ENCODE data around the gene CSNK1A1.
"Not testable (repeated sequence)": the region's sequence is repeated elsewhere in the genome, so short reads cannot be mapped to it uniquely, and the experiment has no call there.

Gene CSNK1A1

DNA sequence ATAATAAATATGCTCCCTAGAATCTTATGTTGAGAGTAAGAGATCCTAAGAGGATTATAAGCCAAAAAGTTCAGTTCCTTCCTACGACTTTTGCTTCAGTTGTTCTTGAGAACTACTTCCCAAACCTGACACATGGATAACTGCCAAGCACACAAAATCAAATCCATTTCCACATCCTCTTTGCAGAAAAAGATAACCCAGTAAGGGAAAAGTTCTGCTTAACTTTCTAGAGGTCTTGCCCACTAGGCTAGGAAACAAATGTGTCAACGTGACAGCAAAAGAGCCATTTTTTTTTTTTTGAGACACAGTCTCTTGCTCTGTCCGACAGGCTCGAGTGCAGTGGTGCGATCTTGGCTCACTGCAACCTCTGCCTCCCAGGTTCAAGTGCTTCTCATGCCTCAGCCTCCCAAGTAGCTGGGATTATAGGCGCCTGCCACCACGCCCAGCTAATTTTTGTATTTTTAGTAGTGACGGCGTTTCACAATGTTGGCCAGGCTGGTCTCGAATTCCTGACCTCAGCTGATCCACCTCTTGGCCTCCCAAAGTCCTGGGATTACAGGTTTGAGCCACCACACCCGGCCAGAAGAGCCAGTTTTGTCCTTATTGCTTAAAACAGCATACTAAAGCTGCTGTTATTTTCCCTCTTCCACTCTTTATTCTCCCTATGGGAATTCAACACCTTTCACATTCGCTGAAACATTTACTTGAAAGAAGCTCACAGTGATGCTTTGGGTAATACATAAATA, 24.2 kb downstream of the CSNK1A1 start:
- DNase-seq: no peak

DNA sequence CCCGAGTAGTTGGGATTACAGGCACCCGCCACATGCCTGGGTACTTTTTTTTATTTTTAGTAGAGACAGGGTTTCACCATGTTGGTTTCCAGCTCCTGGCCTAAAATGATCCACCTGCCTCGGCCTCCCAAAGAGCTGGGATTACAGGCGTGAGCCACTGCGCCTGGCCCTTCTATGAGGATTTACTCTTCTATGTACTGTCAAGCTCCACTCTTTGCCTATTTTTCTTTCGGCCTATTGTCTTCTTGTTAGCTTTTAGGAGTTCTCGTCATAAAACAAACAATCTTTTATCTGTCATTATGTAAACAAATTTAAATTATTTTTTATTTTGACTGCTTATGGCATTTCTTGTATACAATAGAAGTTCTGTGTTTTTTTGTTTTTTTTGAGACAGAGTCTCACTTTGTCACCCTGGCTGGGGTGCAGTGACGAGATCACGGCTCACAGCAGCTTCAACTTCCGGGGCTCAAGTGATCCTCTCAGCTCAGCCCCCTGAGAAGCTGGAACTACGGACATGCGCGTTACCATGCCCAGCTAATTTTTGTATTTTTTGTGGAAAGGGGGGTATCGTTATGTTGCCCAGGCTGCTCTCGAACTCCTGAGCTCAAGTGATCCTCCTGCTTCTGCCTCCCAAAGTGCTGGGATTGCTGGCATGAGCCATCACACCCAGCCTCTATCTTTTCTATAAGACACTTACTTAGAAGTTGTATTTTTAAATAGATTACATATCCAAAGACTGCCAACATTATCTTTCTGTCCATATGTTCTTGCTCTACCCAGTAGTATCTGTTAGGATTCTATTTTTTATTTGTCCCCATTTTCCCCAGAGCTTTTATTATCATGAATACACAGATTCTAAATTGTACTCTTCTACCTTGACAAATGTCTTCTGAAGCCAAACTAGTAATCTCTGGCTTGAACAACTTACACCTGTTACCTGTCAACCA, 29.2 kb downstream of the CSNK1A1 start:
- DNase-seq: no peak

- DNase-seq: no peak
Measured at GRCh38 chr5:149519601-149520000, 31.6 kb downstream of the CSNK1A1 start.

DNA sequence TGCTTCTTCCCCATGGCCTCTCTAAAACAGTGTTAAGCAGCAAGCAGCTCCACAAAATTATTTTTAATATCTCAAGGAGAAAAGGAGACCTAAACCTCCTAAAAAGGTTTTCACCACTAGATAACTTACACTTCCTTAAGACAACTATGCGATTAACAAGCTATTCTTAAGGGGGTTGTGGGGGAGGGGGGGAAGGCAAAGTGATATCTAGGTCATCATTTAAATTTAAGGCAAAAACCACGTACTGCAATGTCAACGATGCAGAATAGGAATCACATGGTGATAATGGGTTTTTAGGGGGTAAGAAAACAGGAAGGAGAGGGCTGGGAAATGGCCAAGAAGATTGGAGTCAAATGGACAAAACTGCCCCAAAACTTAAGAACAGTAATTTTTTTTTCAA, 32.6 kb downstream of the CSNK1A1 start:
- DNase-seq: no peak

GRCh38 chr5:149517461-149518122, 33.6 kb downstream of the CSNK1A1 start:
- no peak for DNase-seq

- no peak for DNase-seq
Measured at GRCh38 chr5:149514512-149514911, 36.7 kb downstream of the CSNK1A1 start.

DNA sequence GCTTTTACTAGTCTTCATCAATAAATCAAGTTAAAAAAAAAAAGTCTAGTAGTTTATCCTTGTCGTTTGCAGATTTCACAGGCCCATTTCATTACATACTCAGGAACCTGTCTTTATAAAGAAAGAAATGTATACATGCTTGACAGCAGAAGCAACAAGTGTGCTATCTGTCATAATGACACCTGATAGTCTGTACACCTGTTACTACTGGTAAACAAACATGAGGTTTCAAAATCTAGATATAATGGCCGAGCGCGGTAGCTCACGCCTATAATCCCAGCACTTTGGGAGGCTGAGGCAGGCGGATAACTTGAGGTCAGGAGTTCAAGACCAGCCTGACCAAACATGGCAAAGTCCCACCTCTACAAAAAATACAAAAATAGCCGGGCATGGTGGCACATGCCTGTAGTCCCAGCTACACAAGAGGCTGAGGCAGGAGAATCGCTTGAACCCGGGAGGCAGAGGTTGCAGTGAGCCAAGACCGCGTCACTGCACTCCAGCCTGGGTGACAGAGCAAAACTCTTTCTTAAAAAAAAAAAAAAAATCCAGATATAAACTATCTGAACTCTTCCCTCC, 37.8 kb downstream of the CSNK1A1 start:
- not testable (repeated sequence) for DNase-seq

DNA sequence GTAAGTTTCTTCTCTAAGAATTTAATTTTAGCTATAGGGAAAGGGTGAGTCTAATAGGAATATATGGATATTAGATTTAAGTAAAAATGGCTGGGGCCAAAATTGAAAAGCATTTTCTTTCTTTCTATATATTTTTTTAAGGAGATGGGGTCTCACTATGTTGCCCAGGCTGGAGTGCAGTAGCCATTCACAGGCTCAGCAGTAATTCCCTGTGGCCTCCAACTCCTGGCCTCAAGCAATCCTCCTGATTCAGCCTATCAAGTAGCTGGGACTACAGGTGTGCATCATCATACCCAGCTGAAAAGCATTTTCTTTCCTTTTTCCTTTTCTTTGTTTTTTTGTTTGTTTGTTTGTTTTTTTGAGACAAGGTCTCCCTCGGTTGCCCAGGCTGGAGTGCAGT, 41.1 kb downstream of the CSNK1A1 start:
- no peak for DNase-seq

DNA sequence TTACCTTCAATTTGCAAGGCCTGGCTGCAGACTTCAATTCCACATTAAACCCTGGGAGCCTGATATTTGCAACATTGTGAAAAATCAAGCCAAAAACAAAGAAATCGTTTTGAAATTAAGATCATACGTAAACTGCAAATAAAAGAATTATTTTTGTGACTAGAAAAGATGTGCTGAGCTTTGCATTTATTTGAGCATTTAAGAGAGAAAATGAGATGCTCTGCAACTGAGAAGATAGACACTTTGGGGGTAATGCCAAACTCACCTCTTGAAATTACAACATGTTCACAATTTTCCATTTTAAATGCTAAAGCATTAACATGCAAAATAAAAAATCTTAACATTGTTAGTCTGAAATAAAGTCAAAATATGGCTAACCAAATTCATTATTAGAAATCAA, 46.6 kb downstream of the CSNK1A1 start:
- DNase-seq: no peak

GRCh38 chr5:149503006-149503405, 48.2 kb downstream of the CSNK1A1 start:
- DNase-seq: no peak

- no peak for DNase-seq
Measured at GRCh38 chr5:149500922-149501582, 50.2 kb downstream of the CSNK1A1 start.

GRCh38 chr5:149498724-149499336, 52.4 kb downstream of the CSNK1A1 start:
- DNase-seq: no peak

GRCh38 chr5:149497357-149497756, 53.9 kb downstream of the CSNK1A1 start:
- DNase-seq: no peak

GRCh38 chr5:149496917-149497316, 54.3 kb downstream of the CSNK1A1 start:
- no peak for DNase-seq

- no peak for DNase-seq
Measured at GRCh38 chr5:149496166-149496565, 55.1 kb downstream of the CSNK1A1 start.

DNA sequence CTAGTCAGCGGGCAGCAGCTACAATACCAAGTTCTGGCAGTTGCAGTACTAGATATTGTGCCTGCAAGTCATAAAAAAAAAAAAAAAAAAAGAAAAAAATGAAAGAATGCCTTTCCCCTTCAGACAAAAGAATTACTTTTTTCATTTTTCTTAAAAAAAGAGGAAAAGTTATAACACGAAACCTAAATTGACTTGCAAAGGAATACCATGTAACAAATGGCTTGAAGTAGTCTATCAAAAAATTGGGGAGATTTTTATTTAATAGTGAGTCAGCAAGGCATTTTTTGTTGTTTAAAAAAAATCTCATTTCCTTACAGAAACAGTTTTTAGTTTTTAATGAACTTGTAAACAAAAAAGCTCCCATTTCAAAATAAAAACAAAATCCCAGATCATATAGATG, 55.6 kb downstream of the CSNK1A1 start:
- no peak for DNase-seq

DNA sequence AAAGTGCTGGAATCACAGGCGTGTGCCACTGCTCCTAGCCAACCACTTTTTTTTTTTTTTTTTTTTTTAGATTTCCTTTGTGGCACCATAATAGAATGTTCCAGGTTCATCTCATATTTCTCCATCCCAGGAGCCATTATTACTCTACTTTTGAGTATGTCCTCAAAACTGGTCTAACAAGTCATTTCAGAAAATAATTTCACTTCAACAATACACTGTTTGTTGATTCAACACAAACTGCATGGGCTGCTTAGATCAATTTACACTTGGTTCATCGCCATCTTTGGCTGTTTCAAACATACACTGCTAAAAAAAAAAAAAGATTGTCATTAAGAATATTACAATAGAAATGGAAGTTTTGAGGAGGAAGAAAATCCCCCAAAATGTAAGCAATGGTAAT, 57.9 kb downstream of the CSNK1A1 start:
- DNase-seq: no peak

- DNase-seq: no peak
Measured at GRCh38 chr5:149492781-149493180, 58.5 kb downstream of the CSNK1A1 start.

- no peak for DNase-seq
Measured at GRCh38 chr5:149490599-149491485, 60.4 kb downstream of the CSNK1A1 start.

DNA sequence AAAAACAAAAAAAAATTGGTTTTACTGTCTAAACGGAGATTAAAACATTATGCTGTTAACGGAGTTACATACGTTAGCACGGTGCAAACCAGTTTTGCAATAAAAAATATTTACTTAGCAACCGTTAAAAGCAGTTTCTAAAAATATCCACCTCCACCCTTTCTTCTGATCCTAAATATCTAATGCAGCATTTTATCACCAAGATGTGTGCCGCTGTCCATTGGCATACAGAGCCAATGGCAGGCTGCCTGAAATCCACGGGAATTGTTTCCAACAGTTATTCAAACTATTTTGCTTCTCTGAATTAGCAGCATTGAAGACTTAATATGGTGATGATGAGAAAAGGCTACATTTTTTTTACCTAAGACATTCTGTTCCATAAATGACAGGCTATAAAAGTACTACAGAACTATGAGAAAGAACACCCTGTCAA, 61.6 kb downstream of the CSNK1A1 start:
- no peak for DNase-seq

All from stimulated activated CD8-positive, alpha-beta memory T cell treated with anti-CD3 and anti-CD28 coated beads, Interleukin-4, amount 100 ng/mL, for 48 hours (primary cell).